H54 (cell line): Measurements from ENCODE around the gene VSIG10.
A peak's percentile ranks its signal among the peaks of the same experiment; 100 is the strongest.
"Not testable (repeated sequence)": the region's sequence is repeated elsewhere in the genome, so short reads cannot be mapped to it uniquely, and the experiment has no call there.

Experiments
- DNase-seq: peaks from one replicate; pipeline ENCODE4 v3.0.0; 2011; ENCODE audit warnings: low spot score, mixed read lengths; ENCODE audit not compliant: insufficient read length
- FAIRE-seq: peaks from 3 replicates; lab custom pipeline; 2011; peaks lifted over from hg19 to GRCh38; lab: Jason Lieb, UNC
- POLR2A ChIP-seq: IDR thresholded peaks from 2 replicates; pipeline ENCODE4 v1.6.1; 2011; ENCODE audit warnings: low read depth, mild to moderate bottlenecking, low read length

VSIG10 gene

GRCh38 chr12:118103601-118104382 lies at the start of gene VSIG10:
TSS of gene VSIG10 (minus strand) at chr12:118104011. CDS start at chr12:118103671, 340 bp downstream.
- TF ChIP-seq POLR2A: peak; percentile 72
- DNase-seq: peak; percentile 82
- no peak for FAIRE-seq

- FAIRE-seq (no peak), DNase-seq (no peak)
- TF ChIP-seq POLR2A: no peak
These were observed 47.9 kb upstream of the VSIG10 start for GRCh38 chr12:118151755-118152154.

- no peak for DNase-seq
- no peak for TF ChIP-seq POLR2A
- FAIRE-seq: no peak
These were observed 46.8 kb upstream of the VSIG10 start for GRCh38 chr12:118150625-118151024.

GRCh38 chr12:118148287-118148686 lies 44.5 kb upstream of the VSIG10 start:
- DNase-seq (no peak), FAIRE-seq (no peak)

GRCh38 chr12:118145798-118146156 lies 42.0 kb upstream of the VSIG10 start:
- DNase-seq: no peak
- no peak for TF ChIP-seq POLR2A
- FAIRE-seq: no peak

More at GRCh38 chr12:118148287-118148686, 44.5 kb upstream of the VSIG10 start:
- no peak for TF ChIP-seq POLR2A

- no peak for DNase-seq
- no peak for FAIRE-seq
- no peak for TF ChIP-seq POLR2A
These were observed 41.4 kb upstream of the VSIG10 start for GRCh38 chr12:118145113-118145797.

- DNase-seq (no peak), FAIRE-seq (no peak)
These were observed 40.7 kb upstream of the VSIG10 start for GRCh38 chr12:118144499-118144898.

GRCh38 chr12:118140825-118141224 lies 37.0 kb upstream of the VSIG10 start:
- DNase-seq (no peak), FAIRE-seq (no peak)
- no peak for TF ChIP-seq POLR2A

More at GRCh38 chr12:118144499-118144898, 40.7 kb upstream of the VSIG10 start:
- no peak for TF ChIP-seq POLR2A

GRCh38 chr12:118137148-118137678 lies 33.4 kb upstream of the VSIG10 start:
- TF ChIP-seq POLR2A: no peak
- DNase-seq (no peak), FAIRE-seq (no peak)

- DNase-seq (peak; percentile 10), FAIRE-seq (no peak)
- TF ChIP-seq POLR2A: no peak
These were observed 32.8 kb upstream of the VSIG10 start for GRCh38 chr12:118136559-118137003.

- FAIRE-seq (peak; percentile 23), DNase-seq (peak; percentile 96)
- TF ChIP-seq POLR2A: peak; percentile 96
These were observed 32.2 kb upstream of the VSIG10 start, which contains the start of gene PEBP1 for GRCh38 chr12:118135788-118136558. TSS of gene PEBP1 (plus strand) at chr12:118136124. CDS start at chr12:118136210, 86 bp downstream.

GRCh38 chr12:118129436-118129835 lies 25.6 kb upstream of the VSIG10 start:
- not testable (repeated sequence) for DNase-seq, FAIRE-seq

GRCh38 chr12:118127867-118128266 lies 24.1 kb upstream of the VSIG10 start:
- no peak for TF ChIP-seq POLR2A
- FAIRE-seq: no peak
- no peak for DNase-seq
